HG02852 (cell line): ENCODE data around the gene CORO7.

Experiments used
- ATAC-seq: cut with Tn5 transposase; IDR thresholded peaks from one replicate; pipeline ENCODE4 v1.9.1; 2021; ENCODE audit warnings: mild to moderate bottlenecking, moderate library complexity; ENCODE audit not compliant: unreplicated experiment

Gene CORO7

DNA sequence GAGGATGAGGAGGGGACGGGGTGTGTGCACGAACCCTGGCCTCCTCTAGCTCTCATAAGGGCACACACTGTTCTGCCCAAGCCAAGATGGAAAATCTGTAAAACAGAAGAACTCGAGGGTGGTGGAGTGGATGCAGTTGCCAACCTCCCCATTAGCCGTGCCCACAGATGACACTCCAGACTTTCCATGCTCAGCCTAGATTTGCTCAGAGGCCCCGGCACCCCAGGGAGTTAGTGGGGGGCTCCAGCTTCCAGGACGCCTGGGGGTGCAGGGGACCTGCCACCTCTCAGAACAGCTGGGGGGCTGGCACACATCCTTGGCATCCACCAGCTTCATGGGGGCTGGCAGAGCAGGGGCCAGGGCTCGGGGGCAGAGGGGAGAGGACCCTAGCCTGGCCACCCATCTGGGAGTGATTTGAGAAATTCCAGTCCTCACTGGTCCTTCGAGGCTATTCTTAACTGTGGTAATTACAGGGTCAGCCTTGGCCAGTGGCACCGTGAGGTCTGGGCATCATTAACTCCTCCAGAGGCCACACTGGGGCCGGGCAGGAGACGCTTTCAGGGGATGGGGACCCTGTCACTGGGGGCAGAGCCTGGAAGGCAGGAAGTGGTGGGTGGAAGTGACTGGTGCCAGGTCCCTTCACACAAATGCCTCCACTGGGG, 30.5 kb downstream of the CORO7 start:
- no peak for ATAC-seq

DNA sequence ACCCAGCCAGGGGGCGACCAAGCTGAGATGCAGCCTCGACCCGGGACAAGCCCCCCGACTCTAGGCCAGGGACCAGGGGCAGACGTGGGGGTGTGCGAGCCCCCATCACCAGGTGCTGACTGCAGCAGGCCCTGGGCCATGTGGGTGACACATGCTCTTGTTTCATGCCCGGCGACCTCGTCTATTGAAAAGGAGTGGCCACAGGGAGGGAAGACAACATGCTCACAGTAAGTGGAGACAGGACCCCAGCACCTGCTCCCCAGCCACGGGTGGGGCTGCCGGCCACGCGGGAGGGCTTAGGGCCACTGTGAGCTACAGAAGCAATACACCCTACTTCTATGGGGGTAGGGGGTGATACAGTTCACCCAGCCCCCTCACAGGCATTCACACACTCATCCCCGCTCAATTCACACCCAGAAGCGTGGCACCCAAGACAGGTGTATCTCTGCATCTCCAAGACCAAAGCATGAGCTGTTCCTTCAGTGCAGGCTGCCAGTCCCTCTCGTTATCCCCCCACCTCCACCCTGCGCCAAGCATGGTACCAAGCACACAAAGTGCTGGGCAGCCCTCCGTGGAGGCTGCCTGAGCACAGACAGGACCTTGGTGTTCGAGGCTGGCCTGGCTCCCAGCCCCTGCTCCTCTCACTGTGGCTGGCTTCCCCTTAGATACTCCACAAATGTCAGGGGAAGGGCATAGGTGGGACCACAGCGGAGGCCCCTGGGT, 31.2 kb downstream of the CORO7 start:
- no peak for ATAC-seq

DNA sequence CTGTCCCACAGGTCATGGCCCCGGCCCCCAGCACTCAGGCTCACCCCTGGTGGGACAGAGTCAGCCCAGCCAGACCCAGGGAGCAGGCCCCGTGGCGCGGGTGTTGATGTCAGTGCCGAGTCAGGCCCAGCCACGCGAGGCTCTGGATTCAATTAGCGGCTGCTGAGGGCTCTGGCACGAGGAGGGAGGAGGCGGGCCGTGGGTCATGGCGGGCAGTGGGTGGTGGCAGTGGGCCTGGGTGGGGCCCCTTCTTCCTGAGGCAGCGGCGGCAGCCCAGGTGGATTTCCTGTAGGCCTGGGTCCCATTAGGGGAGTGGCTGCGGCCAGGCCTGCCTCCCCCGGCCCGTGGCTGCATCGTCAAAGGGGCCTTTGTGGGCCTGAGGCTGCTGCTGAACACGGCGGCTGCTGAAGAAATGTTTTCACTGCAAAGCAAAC, 31.9 kb downstream of the CORO7 start:
- ATAC-seq, result no peak

DNA sequence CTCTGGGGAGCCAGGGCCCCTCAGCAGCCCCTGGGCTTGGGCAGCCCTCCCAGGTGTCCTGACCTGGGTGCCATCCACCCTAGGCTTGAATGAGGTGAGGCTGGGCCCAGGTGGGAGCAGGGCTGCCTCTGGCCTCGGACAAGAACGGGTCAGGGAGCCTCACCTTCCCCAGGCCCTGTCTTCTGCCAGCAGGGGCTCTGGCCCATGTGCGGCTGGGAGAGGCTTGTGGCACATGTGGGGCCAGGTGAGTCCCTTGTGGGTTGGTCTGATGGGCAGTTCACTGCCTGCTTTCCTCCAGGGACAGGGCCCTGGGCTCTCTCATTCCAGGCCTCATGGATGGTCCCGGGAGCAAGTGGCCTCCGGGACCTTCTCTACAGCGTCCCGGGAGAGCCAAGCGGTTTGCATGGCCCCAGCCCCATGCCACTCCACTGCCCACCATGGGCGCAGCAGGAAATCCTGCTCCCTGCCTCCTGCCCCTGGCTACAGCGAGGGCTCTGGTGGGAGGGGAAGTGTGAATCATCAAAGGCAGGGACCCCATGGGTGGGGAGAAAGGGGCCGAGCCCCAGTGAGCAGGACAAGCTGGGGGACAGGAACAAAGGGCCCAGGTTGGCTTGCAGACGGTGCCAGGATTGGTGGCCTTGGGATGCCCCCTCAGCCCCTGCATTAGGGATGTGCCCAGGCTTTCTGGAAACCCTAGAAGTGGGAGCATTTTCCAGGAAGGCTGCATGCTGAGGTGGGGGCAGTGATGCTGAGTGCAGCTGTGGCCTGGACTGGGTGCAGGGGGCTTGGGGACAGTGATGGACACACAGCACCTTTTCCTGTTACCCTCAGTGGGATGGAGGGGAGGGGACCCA, 32.6 kb downstream of the CORO7 start:
- ATAC-seq, result no peak

DNA sequence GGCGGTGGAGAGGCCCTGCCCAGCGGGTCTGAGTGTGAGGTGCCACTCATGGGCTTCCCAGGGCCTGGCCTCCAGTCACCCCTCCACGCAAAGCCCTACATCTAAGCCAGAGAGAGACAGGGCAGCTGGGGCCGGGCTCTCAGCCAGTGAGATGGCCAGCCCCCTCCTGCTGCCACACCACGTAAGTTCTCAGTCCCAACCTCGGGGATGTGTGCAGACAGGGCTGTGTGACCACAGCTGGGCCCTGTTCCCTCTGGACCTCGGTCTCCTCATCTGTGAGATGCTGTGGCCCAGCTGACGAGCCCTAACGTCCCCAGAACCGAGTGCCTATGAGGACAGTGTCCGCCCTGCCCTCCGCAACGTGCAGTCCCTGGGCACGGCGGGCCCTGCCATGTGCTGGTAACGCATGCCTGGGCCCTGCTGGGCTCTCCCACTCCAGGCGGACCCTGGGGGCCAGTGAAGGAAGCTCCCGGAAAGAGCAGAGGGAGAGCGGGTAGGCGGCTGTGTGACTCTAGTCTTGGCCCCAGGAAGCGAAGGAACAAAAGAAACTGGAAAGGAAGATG, 33.5 kb downstream of the CORO7 start:
- no peak for ATAC-seq

DNA sequence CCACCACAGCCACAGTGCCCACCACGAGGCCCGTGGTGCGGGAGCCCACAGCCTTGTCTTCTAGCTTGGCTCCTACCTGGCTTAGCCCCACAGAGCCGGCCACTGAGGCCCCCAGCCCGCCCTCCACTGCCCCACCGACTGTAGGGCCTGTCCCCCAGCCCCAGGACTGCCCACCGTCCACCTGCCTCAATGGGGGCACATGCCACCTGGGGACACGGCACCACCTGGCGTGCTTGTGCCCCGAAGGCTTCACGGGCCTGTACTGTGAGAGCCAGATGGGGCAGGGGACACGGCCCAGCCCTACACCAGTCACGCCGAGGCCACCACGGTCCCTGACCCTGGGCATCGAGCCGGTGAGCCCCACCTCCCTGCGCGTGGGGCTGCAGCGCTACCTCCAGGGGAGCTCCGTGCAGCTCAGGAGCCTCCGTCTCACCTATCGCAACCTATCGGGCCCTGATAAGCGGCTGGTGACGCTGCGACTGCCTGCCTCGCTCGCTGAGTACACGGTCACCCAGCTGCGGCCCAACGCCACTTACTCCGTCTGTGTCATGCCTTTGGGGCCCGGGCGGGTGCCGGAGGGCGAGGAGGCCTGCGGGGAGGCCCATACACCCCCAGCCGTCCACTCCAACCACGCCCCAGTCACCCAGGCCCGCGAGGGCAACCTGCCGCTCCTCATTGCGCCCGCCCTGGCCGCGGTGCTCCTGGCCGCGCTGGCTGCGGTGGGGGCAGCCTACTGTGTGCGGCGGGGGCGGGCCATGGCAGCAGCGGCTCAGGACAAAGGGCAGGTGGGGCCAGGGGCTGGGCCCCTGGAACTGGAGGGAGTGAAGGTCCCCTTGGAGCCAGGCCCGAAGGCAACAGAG, 34.2 kb downstream of the CORO7 start:
- no peak for ATAC-seq

DNA sequence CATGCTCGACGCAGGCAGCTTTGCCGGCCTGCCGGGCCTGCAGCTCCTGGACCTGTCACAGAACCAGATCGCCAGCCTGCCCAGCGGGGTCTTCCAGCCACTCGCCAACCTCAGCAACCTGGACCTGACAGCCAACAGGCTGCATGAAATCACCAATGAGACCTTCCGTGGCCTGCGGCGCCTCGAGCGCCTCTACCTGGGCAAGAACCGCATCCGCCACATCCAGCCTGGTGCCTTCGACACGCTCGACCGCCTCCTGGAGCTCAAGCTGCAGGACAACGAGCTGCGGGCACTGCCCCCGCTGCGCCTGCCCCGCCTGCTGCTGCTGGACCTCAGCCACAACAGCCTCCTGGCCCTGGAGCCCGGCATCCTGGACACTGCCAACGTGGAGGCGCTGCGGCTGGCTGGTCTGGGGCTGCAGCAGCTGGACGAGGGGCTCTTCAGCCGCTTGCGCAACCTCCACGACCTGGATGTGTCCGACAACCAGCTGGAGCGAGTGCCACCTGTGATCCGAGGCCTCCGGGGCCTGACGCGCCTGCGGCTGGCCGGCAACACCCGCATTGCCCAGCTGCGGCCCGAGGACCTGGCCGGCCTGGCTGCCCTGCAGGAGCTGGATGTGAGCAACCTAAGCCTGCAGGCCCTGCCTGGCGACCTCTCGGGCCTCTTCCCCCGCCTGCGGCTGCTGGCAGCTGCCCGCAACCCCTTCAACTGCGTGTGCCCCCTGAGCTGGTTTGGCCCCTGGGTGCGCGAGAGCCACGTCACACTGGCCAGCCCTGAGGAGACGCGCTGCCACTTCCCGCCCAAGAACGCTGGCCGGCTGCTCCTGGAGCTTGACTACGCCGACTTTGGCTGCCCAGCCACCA, 35.1 kb downstream of the CORO7 start:
- ATAC-seq, result no peak

DNA sequence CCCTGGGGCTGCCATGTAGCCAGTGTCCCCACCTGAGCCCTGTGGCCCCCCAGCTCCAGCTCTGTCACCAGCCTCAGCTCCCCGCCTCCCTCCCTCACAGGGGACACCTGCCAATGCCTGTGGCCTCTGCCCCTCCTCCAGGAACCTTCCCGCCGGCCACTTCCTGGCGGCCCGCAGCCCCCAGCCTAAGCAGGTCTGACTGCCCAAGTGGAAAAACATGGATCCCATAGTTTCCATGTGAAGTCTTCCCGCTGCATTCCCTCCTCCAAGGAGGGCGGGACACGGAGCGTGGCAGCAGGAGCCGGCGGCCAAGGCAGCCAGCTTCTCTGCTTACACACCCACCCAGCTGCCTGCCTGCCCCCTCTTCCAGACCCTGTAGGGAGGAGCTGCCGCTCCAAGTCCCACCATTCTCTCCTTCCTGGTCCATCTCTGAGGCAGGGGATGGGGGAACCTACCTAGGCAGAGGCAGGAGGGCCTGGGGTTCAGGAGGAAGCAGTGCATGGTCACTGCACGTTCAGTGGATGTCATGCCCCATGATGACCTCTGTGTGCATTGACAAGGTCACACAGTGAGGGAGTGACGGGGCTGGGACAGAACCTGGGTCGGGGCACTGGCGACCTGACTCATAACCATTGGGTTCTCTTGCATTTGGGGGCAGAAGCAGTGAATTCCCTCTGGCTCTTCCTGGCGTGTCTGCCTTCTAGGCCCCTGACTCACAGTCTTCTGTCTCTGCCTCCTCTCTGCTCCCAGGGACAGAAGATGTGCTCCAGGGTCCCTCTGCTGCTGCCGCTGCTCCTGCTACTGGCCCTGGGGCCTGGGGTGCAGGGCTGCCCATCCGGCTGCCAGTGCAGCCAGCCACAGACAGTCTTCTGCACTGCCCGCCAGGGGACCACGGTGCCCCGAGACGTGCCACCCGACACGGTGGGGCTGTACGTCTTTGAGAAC, 36.0 kb downstream of the CORO7 start:
- ATAC-seq, result no peak

DNA sequence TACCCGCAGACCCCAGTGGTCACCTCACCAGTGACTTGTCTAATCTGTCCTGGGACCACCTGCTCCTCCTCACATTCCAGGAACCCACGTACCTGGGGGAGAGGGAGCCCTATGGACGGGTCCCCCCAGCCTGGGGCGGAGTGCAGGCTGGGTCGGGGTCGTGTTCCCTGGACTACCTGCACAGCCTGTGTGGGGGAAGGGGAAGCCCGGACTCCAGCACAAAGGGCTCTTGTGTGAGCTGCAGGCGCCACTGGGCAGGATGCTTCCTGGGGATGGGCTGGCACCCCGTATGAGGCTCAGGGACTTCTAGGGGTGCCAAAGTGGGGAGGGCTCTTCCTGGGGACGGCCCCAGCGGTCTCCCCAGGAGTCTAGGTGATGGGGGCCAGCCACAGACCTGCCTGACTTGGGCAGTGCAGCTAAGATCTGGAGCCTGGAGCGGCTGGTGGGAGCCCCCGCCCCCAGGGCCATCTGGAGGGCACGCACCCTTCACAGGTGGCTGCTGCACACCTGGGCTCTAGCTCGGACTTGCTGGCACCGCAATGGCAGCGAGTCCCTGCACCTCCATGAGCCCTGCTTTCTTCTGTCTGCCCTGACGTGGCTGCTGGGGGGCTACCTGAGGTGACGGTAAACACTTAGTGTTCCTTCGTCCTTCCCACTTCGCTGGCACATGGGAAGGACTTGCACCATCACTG, 37.3 kb downstream of the CORO7 start:
- no peak for ATAC-seq

DNA sequence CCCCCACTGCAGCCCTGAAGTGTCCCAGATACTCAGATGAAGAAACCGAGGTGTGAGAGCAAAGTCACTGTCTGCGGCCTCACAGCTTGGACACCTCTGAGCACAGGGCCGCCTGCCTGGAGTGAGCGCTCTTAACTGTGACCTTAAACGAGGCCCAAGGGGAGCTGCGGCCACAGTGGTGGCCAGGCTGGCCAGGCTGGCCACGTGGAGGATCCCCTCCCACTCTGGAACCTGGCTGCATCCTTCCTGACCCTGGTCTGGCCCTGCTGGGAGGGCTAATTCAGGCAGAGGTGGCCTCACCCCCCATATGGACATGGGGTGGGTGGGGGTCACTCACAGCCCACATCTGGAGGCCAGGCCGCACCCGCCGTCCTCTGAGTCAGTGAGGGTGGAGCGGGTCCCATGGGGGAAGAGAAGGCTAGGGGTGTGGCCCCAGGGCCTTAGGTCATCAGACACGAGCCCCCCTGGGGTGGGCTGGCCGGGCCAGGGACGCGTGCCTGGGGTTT, 38.2 kb downstream of the CORO7 start:
- ATAC-seq, result no peak

DNA sequence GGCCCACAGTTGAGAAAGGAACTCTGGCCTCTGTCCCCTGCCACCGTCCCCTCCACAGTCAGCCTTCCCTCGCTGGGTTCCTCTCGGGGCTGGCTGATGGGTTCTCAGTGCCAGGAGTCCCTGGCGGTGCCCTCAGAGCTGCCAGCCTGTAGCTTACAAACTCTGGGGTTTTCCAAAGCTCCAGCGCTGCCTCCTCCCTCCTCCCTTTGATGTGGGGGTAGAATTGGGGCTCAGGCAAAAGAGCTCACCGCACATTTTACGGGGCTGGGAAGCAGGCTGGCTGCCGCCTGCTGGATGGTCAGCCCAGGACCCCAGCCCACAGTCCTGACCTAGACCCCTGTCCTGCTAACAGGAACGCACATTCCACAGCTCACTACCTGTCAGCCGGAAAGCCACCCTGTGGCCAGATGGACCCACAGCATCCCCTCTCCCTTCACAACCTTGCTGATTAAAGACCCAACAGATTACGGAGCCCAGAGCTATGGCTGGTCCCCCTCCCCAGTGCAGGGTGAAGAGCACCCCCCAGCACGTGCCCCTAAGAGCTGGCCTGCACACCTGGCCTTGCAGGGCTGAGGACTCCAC, 38.7 kb downstream of the CORO7 start:
- ATAC-seq, result no peak

DNA sequence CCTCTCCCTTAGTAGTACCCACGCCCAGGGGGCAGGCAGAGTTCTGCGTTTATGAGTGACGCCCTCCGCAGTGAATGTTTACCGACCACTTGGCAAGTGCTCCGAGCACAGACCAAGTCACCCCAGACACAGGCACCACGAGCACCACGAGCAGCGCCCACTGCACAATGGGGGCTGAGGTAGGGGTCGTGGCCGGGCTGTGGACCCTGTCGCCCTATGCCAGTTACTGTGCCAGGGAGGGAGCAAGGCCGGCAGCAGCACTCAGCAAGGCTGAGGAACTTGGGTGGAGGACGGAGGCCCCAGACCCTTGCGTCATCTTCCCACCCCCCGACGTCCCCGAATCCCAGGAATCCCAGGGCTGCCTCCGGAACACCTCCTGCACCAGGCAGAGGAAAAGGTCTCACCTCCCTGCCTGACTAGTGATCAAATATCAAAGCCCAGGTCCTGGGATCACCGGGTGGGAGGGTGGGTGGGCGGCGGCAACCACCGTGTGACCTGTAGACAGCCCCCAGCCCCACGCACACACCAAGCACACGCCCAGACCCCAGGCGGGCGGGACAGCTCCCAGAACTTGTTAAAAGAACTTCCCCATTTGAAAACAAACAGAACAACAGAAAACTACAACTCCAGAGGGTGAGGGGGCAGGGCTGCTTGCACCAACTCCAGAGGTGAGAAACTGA, 39.4 kb downstream of the CORO7 start:
- ATAC-seq, result no peak

DNA sequence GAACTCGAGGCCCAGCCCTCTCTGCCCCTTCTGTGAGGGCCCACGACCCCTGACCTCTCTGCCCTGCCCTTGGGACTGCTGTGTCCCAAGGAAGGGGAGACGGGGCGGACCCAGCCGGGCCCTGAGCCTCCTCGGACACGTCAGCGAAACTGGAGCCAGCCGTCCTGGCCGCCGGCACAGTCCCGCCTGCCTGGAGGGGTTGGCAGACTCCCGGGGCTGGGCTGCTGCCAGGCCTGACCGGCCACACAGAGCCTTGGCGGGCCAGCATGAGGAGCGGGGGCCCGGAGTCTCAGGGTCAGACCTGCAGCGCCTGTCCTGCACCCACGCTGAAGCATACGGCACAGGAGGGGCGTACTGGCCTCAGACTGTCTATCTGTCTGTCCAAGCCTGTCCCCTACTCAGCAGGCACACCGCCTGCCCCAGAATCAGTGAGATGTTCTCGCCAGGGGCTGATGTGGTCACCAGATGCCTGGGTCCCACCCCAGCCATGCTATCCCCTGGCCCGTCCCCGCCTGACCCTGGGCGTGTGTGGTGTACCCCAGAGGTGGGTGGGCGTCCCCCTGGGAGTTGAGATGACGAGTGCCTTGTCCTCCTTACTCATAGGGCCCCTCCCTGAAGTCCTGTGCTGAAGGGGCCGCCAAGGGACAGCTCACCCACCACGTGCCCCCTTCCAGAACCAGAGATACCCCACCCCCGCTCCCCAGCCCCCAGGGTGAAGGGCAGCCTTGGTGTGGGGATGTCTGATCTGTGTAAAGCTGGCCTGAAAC, 40.1 kb downstream of the CORO7 start:
- ATAC-seq, result no peak

DNA sequence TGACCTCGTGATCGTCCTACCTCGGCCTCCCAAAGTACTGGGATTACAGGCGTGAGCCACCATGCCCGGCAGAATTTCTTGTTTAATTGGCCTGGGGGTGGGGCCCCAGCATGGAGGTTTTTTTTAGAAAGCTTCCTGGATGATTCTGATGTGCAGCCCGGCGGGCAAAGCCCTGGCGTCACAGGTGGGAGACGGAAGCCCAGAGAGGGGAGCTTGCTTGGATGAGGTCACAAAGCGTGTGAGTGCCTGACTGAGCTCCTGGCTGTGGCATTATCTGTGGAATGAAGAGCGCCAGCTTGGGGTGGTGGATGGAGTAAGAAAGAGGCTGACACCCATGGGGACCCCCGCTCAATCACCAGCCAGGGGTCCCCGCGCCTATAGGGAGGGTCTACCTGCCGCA, 40.7 kb downstream of the CORO7 start:
- ATAC-seq, result no peak

DNA sequence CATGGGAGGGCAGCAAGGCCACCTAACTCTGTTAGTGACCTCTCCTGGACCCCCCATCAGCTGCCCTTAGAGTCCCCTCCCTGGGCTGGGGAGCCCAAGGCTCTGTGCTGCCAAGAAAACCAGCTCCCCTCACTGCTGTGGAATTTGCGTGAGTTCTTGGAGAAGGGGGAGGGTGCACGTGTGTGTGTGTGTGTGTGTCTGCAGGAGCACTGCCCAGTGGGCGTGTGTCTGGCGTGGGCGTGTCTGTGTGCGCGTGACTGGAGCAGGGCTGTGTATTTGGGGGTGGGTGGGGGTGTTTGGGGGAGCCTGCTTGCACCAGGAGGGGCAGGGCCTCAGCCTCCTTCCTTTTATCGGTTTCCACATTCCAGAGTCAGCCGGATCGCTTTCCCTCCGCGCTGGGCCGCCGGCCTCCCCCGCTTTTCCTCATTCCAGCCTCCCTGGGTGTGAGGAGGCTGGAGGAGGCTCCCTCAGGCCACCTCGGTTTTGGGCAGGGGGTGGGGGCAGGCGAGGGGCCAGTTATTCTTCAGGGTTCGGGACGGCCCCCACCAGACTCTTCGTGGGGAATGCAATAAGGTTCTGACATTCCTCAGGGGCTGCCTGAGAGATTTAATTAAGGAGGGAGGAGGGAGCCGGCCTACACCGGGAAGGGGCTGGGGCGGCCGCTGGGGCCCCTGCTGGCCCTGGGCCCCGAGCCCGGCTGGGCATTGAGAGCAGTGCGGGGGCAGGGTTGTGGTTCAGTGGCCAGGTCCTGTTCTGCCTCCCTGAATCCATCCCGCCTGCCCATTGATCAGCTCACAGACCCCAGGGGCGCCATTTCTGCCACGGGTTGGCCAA, 42.3 kb downstream of the CORO7 start:
- ATAC-seq, result no peak
